Measurements from ENCODE around the gene CTSE.
"Not testable (repeated sequence)": the region's sequence is repeated elsewhere in the genome, so short reads cannot be mapped to it uniquely, and the experiment has no call there.

- TF ChIP-seq CEBPB (IDR thresholded peaks at IDR 0.05; ENCODE audit: low read depth, low read length); CTCF (IDR thresholded peaks at IDR 0.05; ENCODE audit: control extremely low read depth in 1 of 3, insufficient read depth in 1 of 3, low read depth in 1 of 3, low read length in 3 of 3); KDM1A (IDR thresholded peaks at IDR 0.05; ENCODE audit: borderline replicate concordance, low read length); SIRT6 (IDR thresholded peaks at IDR 0.05; ENCODE audit: low read length); JUND (IDR thresholded peaks at IDR 0.05; ENCODE audit: low read length); ATF3 (IDR thresholded peaks at IDR 0.05; ENCODE audit: insufficient read depth, low read depth, low read length); SIN3A (conservative IDR thresholded peaks at IDR 0.05 in 1 of 2, IDR thresholded peaks at IDR 0.05 in 1 of 2; ENCODE audit: low read depth in 1 of 2, low read length in 2 of 2); ZNF274 (IDR thresholded peaks at IDR 0.05; ENCODE audit: borderline replicate concordance, extremely low read depth, low read length); RXRA (IDR thresholded peaks at IDR 0.05; ENCODE audit: insufficient read depth, low read depth, low read length); POLR2AphosphoS5 (IDR thresholded peaks at IDR 0.05; ENCODE audit: low read depth, low read length); EGR1 (IDR thresholded peaks at IDR 0.05; ENCODE audit: borderline replicate concordance, low read depth, low read length): not testable (repeated sequence)
Measured at GRCh38 chr1:206058289-206058926, 34.7 kb upstream of the CTSE start.

Data from H1 (cell line).